Endothelial cell of umbilical vein (primary cell): Measurements from ENCODE around the gene PLD1. TPM values are rescaled to one million over a fixed set of nuclear protein-coding genes. Genes with fewer than 3 reads are reported as not detected.

ENCODE experiments used
- BruUV-seq: library from RNA; stranded (reverse); fragments of 400-500 nt; replicated peaks from 2 replicates; lab custom pipeline; 2021; lab: Mats Ljungman, UMichigan
- CTCF ChIA-PET: fragments of 300-600, 350-600 bp; sonication (Branson Sonifier 250); formaldehyde crosslinking; loops from one replicate; lab custom pipeline; 2021; ENCODE audit warnings: antibody characterized with exemption, inconsistent platforms; lab: Charles Lee
- POLR2A ChIA-PET: fragments of 300-600, 350-600 bp; sonication (Branson Sonifier 250); formaldehyde crosslinking; loops from one replicate; lab custom pipeline; 2021; ENCODE audit warnings: antibody characterized with exemption, inconsistent platforms; lab: Charles Lee
- DNase-seq: peaks from one replicate; pipeline ENCODE4 v3.0.0-alpha.2; 2011; ENCODE audit warnings: low read depth, low spot score
- FAIRE-seq: peaks from 2 replicates; lab custom pipeline; 2011; peaks lifted over from hg19 to GRCh38; lab: Jason Lieb, UNC
- H2AFZ ChIP-seq: 2 replicates; pipeline ENCODE4 v1.6.0; 2012; ENCODE audit warnings: low read depth, low read length, control low read depth, inconsistent platforms
- H3K27ac ChIP-seq: 2 replicates; pipeline ENCODE4 v1.5.1; 2011; ENCODE audit warnings: low read depth, mild to moderate bottlenecking, control low read depth, low read length, moderate library complexity; ENCODE audit not compliant: insufficient read depth
- H3K27me3 ChIP-seq, 2 experiments: 2 replicates each; pipeline versions ENCODE4 v1.6.0 to v1.6.1; 2011; ENCODE audit warnings: low read length in 2 of 2, mixed read lengths in 1 of 2; ENCODE audit not compliant: control insufficient read depth in 2 of 2, insufficient read depth in 2 of 2
- H3K36me3 ChIP-seq, 2 experiments: 2 replicates in 1 of 2; 3 replicates in 1 of 2; pipeline ENCODE4 v1.5.1; 2011; ENCODE audit warnings: low read length in 2 of 2, mild to moderate bottlenecking in 1 of 2, moderate library complexity in 1 of 2; ENCODE audit not compliant: control insufficient read depth in 2 of 2, insufficient read depth in 2 of 2; ENCODE audit errors: extremely low read depth in 1 of 2
- H3K4me1 ChIP-seq: 3 replicates; pipeline ENCODE4 v1.5.1; 2011; ENCODE audit warnings: mild to moderate bottlenecking, low read length; ENCODE audit not compliant: control insufficient read depth, insufficient read depth; ENCODE audit errors: extremely low read depth
- H3K4me2 ChIP-seq: 2 replicates; pipeline ENCODE4 v1.6.1; 2011; ENCODE audit warnings: low read length, control low read depth, mixed read lengths; ENCODE audit not compliant: insufficient read depth
- H3K4me3 ChIP-seq, 3 experiments: fragments of 200-600 bp in 1 of 3; sonication (generic), shearing (Covaris generic) in 1 of 3; replicated peaks in 1 of 3; 2 replicates each; pipeline ENCODE4 v1.5.1; 2011 to 2016; ENCODE audit warnings: control low read depth in 3 of 3, low read length in 3 of 3, mild to moderate bottlenecking in 2 of 3, inconsistent platforms in 1 of 3, low read depth in 1 of 3, moderate library complexity in 1 of 3; ENCODE audit not compliant: insufficient read depth in 1 of 3
- H3K79me2 ChIP-seq: 2 replicates; pipeline ENCODE4 v1.6.0; 2012; ENCODE audit warnings: low read length, inconsistent platforms; ENCODE audit not compliant: control insufficient read depth, insufficient read depth
- H3K9ac ChIP-seq: replicated peaks from 2 replicates; pipeline ENCODE3; 2011; ENCODE audit warnings: low read length, control low read depth; ENCODE audit not compliant: insufficient read depth; ENCODE audit errors: extremely low read depth
- H3K9me1 ChIP-seq: replicated peaks from 3 replicates; pipeline ENCODE4 v1.6.0; 2011; ENCODE audit warnings: mild to moderate bottlenecking, low read length; ENCODE audit not compliant: control insufficient read depth, insufficient read depth; ENCODE audit errors: extremely low read depth
- H3K9me3 ChIP-seq: replicated peaks from 2 replicates; pipeline ENCODE4 v1.5.1; 2012; ENCODE audit warnings: low read length, inconsistent platforms; ENCODE audit not compliant: control insufficient read depth, insufficient read depth
- H4K20me1 ChIP-seq: replicated peaks from 2 replicates; pipeline ENCODE3; 2011; ENCODE audit warnings: mild to moderate bottlenecking, low read length; ENCODE audit not compliant: control insufficient read depth, insufficient read depth; ENCODE audit errors: extremely low read depth
- CTCF ChIP-seq, 2 donors: IDR thresholded peaks; 1 replicate in 1 of 2; 2 replicates in 1 of 2; pipeline ENCODE4 v1.5.1; 2011; ENCODE audit warnings: low read length in 2 of 2, mild to moderate bottlenecking in 2 of 2, moderate library complexity in 2 of 2, control low read depth in 1 of 2, inconsistent platforms in 1 of 2, low read depth in 1 of 2; ENCODE audit not compliant: insufficient read depth in 1 of 2; ENCODE audit errors: extremely low read depth in 1 of 2
- EZH2 ChIP-seq: IDR thresholded peaks from 2 replicates; pipeline ENCODE4 v1.6.1; 2012; ENCODE audit warnings: borderline replicate concordance, low read depth, mild to moderate bottlenecking, moderate library complexity, low read length, inconsistent platforms; ENCODE audit not compliant: severe bottlenecking
- FOS ChIP-seq: IDR thresholded peaks from 2 replicates; pipeline ENCODE4 v1.6.1; 2011; ENCODE audit warnings: mild to moderate bottlenecking, low read length, moderate library complexity, borderline replicate concordance; ENCODE audit not compliant: insufficient read depth
- GATA2 ChIP-seq: IDR thresholded peaks from 2 replicates; pipeline ENCODE4 v1.7.0; 2011; ENCODE audit warnings: low read depth, mild to moderate bottlenecking, moderate library complexity, mixed read lengths, low read length; ENCODE audit not compliant: insufficient read length, insufficient read depth
- JUN ChIP-seq: IDR thresholded peaks from 2 replicates; pipeline ENCODE4 v1.6.1; 2011; ENCODE audit warnings: borderline replicate concordance, low read depth; ENCODE audit not compliant: insufficient read length, insufficient read depth
- MAX ChIP-seq: IDR thresholded peaks from 2 replicates; pipeline ENCODE4 v1.6.1; 2011; ENCODE audit not compliant: insufficient read depth, insufficient read length
- MYC ChIP-seq: IDR thresholded peaks from one replicate; pipeline ENCODE4 v1.6.1; 2011; ENCODE audit warnings: mild to moderate bottlenecking, low read depth, low read length
- POLR2A ChIP-seq: IDR thresholded peaks from 2 replicates; pipeline ENCODE4 v1.6.1; 2012; ENCODE audit warnings: low read depth, mild to moderate bottlenecking, control low read depth, low read length
- POLR2AphosphoS5 ChIP-seq: IDR thresholded peaks from 2 replicates; pipeline ENCODE4 v1.6.1; 2012; ENCODE audit warnings: low read depth, mild to moderate bottlenecking, control low read depth, low read length, moderate library complexity; ENCODE audit not compliant: insufficient read depth
- dilution Hi-C: fragments of 300-500 bp; cut with MboI; formaldehyde crosslinking; loops from one replicate; pipeline ENCODE4 v1.15.0; 2019; ENCODE audit warnings: low sequenced_read_pairs; ENCODE audit not compliant: extremely low pct_ligation_motif_present
- intact Hi-C: fragments of 100-400 bp; cut with micrococcal nuclease; formaldehyde crosslinking; loops from one replicate; pipeline ENCODE4 v1.10.0; 2022
- polyA plus RNA-seq, 4 experiments: library from polyadenylated mRNA; depleted of rRNA in 3 of 4; stranded (reverse) in 3 of 4; unstranded in 1 of 4; fragments of >200 nt; gene quantifications; 2 replicates each; pipeline versions ENCODE4 v1.2.1 to v1.2.3, GENCODE V29; 2011 to 2012; ENCODE audit warnings: missing spikeins in 1 of 4
- total RNA-seq: library from RNA; stranded (reverse); gene quantifications from 2 replicates; pipeline ENCODE4 v1.2.3, GENCODE V29; 2021

The PLD1 gene
- total and polyA plus RNA-seq, 2 donors (not counting 3 experiments of a cell fraction or from before 2014, with no cell fraction given): 42.0 to 108 TPM

GRCh38 chr3:171685116-171685895 is 125.0 kb downstream of the PLD1 start:
- Histone ChIP-seq H2AFZ (no peak overlapping the region), H3K27ac (no peak overlapping the region), H3K36me3 (peaks cover 19 to 21% of the 10 kb centered on the region in 2 experiments), H3K4me2 (no peak overlapping the region), H4K20me1 (no peaks in the 10 kb centered on the region), H3K4me3 (no peak overlapping the region), H3K9ac (no peak overlapping the region), H3K79me2 (no peaks in the 10 kb centered on the region), H3K9me3 (no peaks in the 10 kb centered on the region), H3K9me1 (no peaks in the 10 kb centered on the region), H3K4me1 (no peaks in the 10 kb centered on the region), H3K27me3 (no peaks in the 10 kb centered on the region)
- dilution Hi-C loops (no loop called here), intact Hi-C loops (no loop called here)
- TF ChIP-seq POLR2A (no peak), JUN (no peak), GATA2 (no peak)
- DNase-seq: no peak
- CTCF ChIA-PET: interaction anchor here (1.0 to 1.2 kb wide), 3 partner anchors 11 to 87 kb away, joined by 3 to 5 read pairs (median 3); no protein-coding TSS in a partner anchor
- no peak for FAIRE-seq
- BruUV-seq: no TSS peak
- POLR2A ChIA-PET: no interaction called here

- no peaks in the 10 kb centered on the region for H3K9me1 ChIP-seq
- dilution Hi-C loops (no loop called here), intact Hi-C loops (no loop called here)
- ChIA-PET POLR2A (no interaction called here), CTCF (no interaction called here)
- H3K79me2 ChIP-seq: no peaks in the 10 kb centered on the region
- BruUV-seq: no TSS peak
- H3K36me3 ChIP-seq: peaks cover 17 to 21% of the 10 kb centered on the region in 2 experiments
- H3K9ac ChIP-seq: no peak overlapping the region
- DNase-seq: no peak
- FAIRE-seq: no peak
- no peak overlapping the region for H3K27ac ChIP-seq
- TF ChIP-seq CTCF (IDR thresholded peaks at IDR 0.05; ENCODE audit: extremely low read depth in 1 of 2, insufficient read depth in 1 of 2, low read depth in 1 of 2, low read length in 2 of 2): no peak
- TF ChIP-seq POLR2A: no peak
- no peak for TF ChIP-seq POLR2AphosphoS5
- TF ChIP-seq GATA2: no peak
- TF ChIP-seq EZH2: no peak
- no peak for TF ChIP-seq MYC
- TF ChIP-seq FOS: no peak
- TF ChIP-seq MAX: no peak
- no peak for TF ChIP-seq JUN
- no peaks in the 10 kb centered on the region for H4K20me1 ChIP-seq
- H3K27me3 ChIP-seq: no peaks in the 10 kb centered on the region
- no peaks in the 10 kb centered on the region for H3K4me1 ChIP-seq
- H3K4me2 ChIP-seq: no peak overlapping the region
- H2AFZ ChIP-seq: no peak overlapping the region
- H3K4me3 ChIP-seq: no peak overlapping the region
- no peaks in the 10 kb centered on the region for H3K9me3 ChIP-seq
Observed at GRCh38 chr3:171684221-171684620, 126.1 kb downstream of the PLD1 start.
